ENCODE data around the gene DTWD2.
"Not testable (repeated sequence)": the region's sequence is repeated elsewhere in the genome, so short reads cannot be mapped to it uniquely, and the experiment has no call there.

The DTWD2 gene

GRCh38 chr5:118873417-118873816 lies 114.9 kb downstream of the DTWD2 start:
- DNase-seq (ENCODE audit: low read depth in 2 of 2): no peak

- DNase-seq (ENCODE audit: low read depth in 2 of 2): no peak
Measured at GRCh38 chr5:118863345-118863744, 125.0 kb downstream of the DTWD2 start.

- DNase-seq (ENCODE audit: low read depth in 2 of 2): no peak
Measured at GRCh38 chr5:118862596-118862995, 125.8 kb downstream of the DTWD2 start.

- DNase-seq (ENCODE audit: low read depth in 2 of 2): no peak
Measured at GRCh38 chr5:118857700-118858099, 130.6 kb downstream of the DTWD2 start.

GRCh38 chr5:118854819-118855218 lies 133.5 kb downstream of the DTWD2 start:
- no peak for DNase-seq (ENCODE audit: low read depth in 2 of 2)

GRCh38 chr5:118851785-118852184 lies 136.6 kb downstream of the DTWD2 start:
- not testable (repeated sequence) for DNase-seq (ENCODE audit: low read depth in 2 of 2)

- not testable (repeated sequence) for DNase-seq (ENCODE audit: low read depth in 2 of 2)
Measured at GRCh38 chr5:118849507-118849906, 138.8 kb downstream of the DTWD2 start.

GRCh38 chr5:118844351-118844750 lies 144.0 kb downstream of the DTWD2 start:
- no peak for DNase-seq (ENCODE audit: low read depth in 2 of 2)

- no peak for DNase-seq (ENCODE audit: low read depth in 2 of 2)
Measured at GRCh38 chr5:118834710-118835109, 153.6 kb downstream of the DTWD2 start.

GRCh38 chr5:118832974-118833373 lies 155.4 kb downstream of the DTWD2 start:
- no peak for DNase-seq (ENCODE audit: low read depth in 2 of 2)

- DNase-seq (ENCODE audit: low read depth in 2 of 2): no peak
Measured at GRCh38 chr5:118825226-118825625, 163.1 kb downstream of the DTWD2 start.

GRCh38 chr5:118818604-118819003 lies 169.7 kb downstream of the DTWD2 start:
- DNase-seq (ENCODE audit: low read depth in 2 of 2): no peak

- no peak for DNase-seq (ENCODE audit: low read depth in 2 of 2)
Measured at GRCh38 chr5:118808441-118808840, 179.9 kb downstream of the DTWD2 start.

GRCh38 chr5:118806571-118806970 lies 181.8 kb downstream of the DTWD2 start:
- no peak for DNase-seq (ENCODE audit: low read depth in 2 of 2)

- DNase-seq (ENCODE audit: low read depth in 2 of 2): no peak
Measured at GRCh38 chr5:118802335-118802734, 186.0 kb downstream of the DTWD2 start.

- no peak for DNase-seq (ENCODE audit: low read depth in 2 of 2)
Measured at GRCh38 chr5:118796081-118796480, 192.3 kb downstream of the DTWD2 start.

GRCh38 chr5:118794281-118794680 lies 194.1 kb downstream of the DTWD2 start:
- DNase-seq (ENCODE audit: low read depth in 2 of 2): no peak

- DNase-seq (ENCODE audit: low read depth in 2 of 2): no peak
Measured at GRCh38 chr5:118793652-118794051, 194.7 kb downstream of the DTWD2 start.

GRCh38 chr5:118793091-118793490 lies 195.3 kb downstream of the DTWD2 start:
- DNase-seq (ENCODE audit: low read depth in 2 of 2): no peak

GRCh38 chr5:118791926-118792734 lies 196.2 kb downstream of the DTWD2 start:
- no peak for DNase-seq (ENCODE audit: low read depth in 2 of 2)

GRCh38 chr5:118789366-118789765 lies 199.0 kb downstream of the DTWD2 start:
- no peak for DNase-seq (ENCODE audit: low read depth in 2 of 2)

- no peak for DNase-seq (ENCODE audit: low read depth in 2 of 2)
Measured at GRCh38 chr5:118788351-118788750, 200.0 kb downstream of the DTWD2 start.

Data from stimulated activated CD4-positive, alpha-beta T cell treated with anti-CD3 and anti-CD28 coated beads, Interleukin-4, amount 100 ng/mL, for 48 hours (primary cell).